Trophoblast cell (in vitro differentiated cells and primary cell): ENCODE measurements around the gene GNAL.
A peak's percentile ranks its signal among the peaks of the same experiment; 100 is the strongest.

Experiments used
- DNase-seq, 2 donors: peaks; one replicate each; pipeline ENCODE4 v3.0.0-alpha.2; 2016
- H2AFZ ChIP-seq: 2 replicates; pipeline ENCODE4 v1.6.1; 2013; ENCODE audit warnings: low read length, moderate library complexity, mild to moderate bottlenecking; ENCODE audit not compliant: insufficient read depth, poor library complexity
- H2AK5ac ChIP-seq: 2 replicates; pipeline ENCODE4 v1.6.1; 2013; ENCODE audit warnings: mild to moderate bottlenecking, low read length
- H2BK120ac ChIP-seq: 2 replicates; pipeline ENCODE4 v1.6.1; 2013; ENCODE audit warnings: low read length, mild to moderate bottlenecking, moderate library complexity; ENCODE audit not compliant: insufficient read depth, poor library complexity
- H2BK12ac ChIP-seq: 2 replicates; pipeline ENCODE4 v1.6.1; 2013; ENCODE audit warnings: mild to moderate bottlenecking, low read length, moderate library complexity
- H2BK5ac ChIP-seq: 2 replicates; pipeline ENCODE4 v1.6.1; 2013; ENCODE audit warnings: low read length, low read depth, moderate library complexity, mild to moderate bottlenecking; ENCODE audit not compliant: poor library complexity
- H3K14ac ChIP-seq: 2 replicates; pipeline ENCODE4 v1.6.1; 2013; ENCODE audit warnings: mild to moderate bottlenecking, low read length
- H3K18ac ChIP-seq: 2 replicates; pipeline ENCODE4 v1.6.1; 2013; ENCODE audit warnings: mild to moderate bottlenecking, low read length
- H3K23ac ChIP-seq: 2 replicates; pipeline ENCODE4 v1.6.1; 2013; ENCODE audit warnings: low read length
- H3K27ac ChIP-seq: 2 replicates; pipeline ENCODE4 v1.5.1; 2013; ENCODE audit warnings: low read depth, mild to moderate bottlenecking, inconsistent platforms, low read length, moderate library complexity
- H3K27me3 ChIP-seq: 2 replicates; pipeline ENCODE4 v1.6.1; 2013; ENCODE audit warnings: inconsistent platforms, mild to moderate bottlenecking, low read length, moderate library complexity; ENCODE audit not compliant: insufficient read depth
- H3K36me3 ChIP-seq, 2 experiments: 1 replicate in 1 of 2; 2 replicates in 1 of 2; pipeline ENCODE4 v1.6.1; 2013; ENCODE audit warnings: low read length in 2 of 2, mild to moderate bottlenecking in 2 of 2, moderate library complexity in 1 of 2; ENCODE audit not compliant: insufficient read depth in 2 of 2, control insufficient read depth in 1 of 2
- H3K4ac ChIP-seq: 2 replicates; pipeline ENCODE4 v1.6.1; 2013; ENCODE audit warnings: low read depth, mild to moderate bottlenecking, low read length, moderate library complexity
- H3K4me1 ChIP-seq, 2 experiments: 1 replicate in 1 of 2; 2 replicates in 1 of 2; pipeline ENCODE4 v1.6.1; 2013; ENCODE audit warnings: low read length in 2 of 2, mild to moderate bottlenecking in 2 of 2, moderate library complexity in 1 of 2; ENCODE audit not compliant: insufficient read depth in 2 of 2, control insufficient read depth in 1 of 2
- H3K4me2 ChIP-seq: 2 replicates; pipeline ENCODE4 v1.6.1; 2013; ENCODE audit warnings: inconsistent platforms, mild to moderate bottlenecking, low read length, moderate library complexity
- H3K4me3 ChIP-seq: 2 replicates; pipeline ENCODE4 v1.5.1; 2013; ENCODE audit warnings: mild to moderate bottlenecking, low read depth, low read length, inconsistent platforms
- H3K79me1 ChIP-seq: one replicate; pipeline ENCODE4 v1.6.1; 2013; ENCODE audit warnings: low read length
- H3K79me2 ChIP-seq: 2 replicates; pipeline ENCODE4 v1.6.1; 2013; ENCODE audit warnings: low read length, mild to moderate bottlenecking; ENCODE audit not compliant: control insufficient read depth, insufficient read depth, poor library complexity
- H3K9ac ChIP-seq: 2 replicates; pipeline ENCODE4 v1.6.1; 2013; ENCODE audit warnings: mild to moderate bottlenecking, low read length
- H3K9me3 ChIP-seq: 2 replicates; pipeline ENCODE4 v1.6.1; 2013; ENCODE audit warnings: low read depth, mild to moderate bottlenecking, control low read depth, inconsistent platforms, low read length; ENCODE audit not compliant: insufficient read depth
- H4K12ac ChIP-seq: 2 replicates; pipeline ENCODE4 v1.6.1; 2013; ENCODE audit warnings: low read depth, mild to moderate bottlenecking, low read length, moderate library complexity
- H4K8ac ChIP-seq: 2 replicates; pipeline ENCODE4 v1.6.1; 2013; ENCODE audit warnings: low read depth, mild to moderate bottlenecking, low read length, moderate library complexity
- H4K91ac ChIP-seq: one replicate; pipeline ENCODE4 v1.6.1; 2013; ENCODE audit warnings: low read depth, mild to moderate bottlenecking, low read length, moderate library complexity
- WGBS: extraction: QIAGEN DNeasy Blood & Tissue Kit; methylation state at CpG from one replicate; pipeline ENCODE4 v1.1.7; 2013; ENCODE audit warnings: missing lambda C conversion rate; ENCODE audit not compliant: insufficient read length, insufficient coverage; ENCODE audit errors: extremely low coverage; 5-methylcytosine and 5-hydroxymethylcytosine counted together

The GNAL gene

DNA sequence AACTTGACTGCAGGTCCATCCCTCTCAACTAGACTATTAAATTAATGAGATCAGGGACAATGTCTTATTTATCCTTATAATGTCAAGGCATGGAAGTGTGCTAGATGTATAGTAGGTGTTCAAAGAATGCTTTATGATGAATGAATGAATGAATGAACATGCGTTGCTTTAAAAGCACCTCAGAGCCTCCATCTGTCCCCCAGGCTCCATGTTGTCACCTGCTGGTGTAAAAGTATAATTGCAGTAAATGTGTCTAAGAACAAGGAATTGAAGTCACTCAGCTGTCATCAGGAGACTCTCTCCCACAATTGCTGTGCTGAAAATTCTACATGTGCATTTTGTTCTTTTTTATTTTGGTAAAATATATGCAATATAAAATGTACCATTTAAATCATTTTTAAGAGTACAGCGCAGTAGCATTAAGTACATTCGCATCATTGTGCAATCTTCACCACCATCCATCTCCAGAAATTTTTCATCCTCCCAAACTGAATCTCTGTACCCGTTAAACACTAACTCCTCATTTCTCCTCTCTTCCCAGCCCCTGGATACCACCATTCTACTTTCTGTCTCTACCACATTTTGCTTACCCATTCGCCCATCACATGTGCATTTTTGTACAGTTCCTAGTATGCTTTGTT, 52.6 kb downstream of the GNAL start:
- Histone ChIP-seq H3K79me1 (no peaks in the 10 kb centered on the region), H3K36me3 (no peaks in the 10 kb centered on the region), H2AK5ac (no peak overlapping the region), H3K4me3 (no peak overlapping the region), H2BK5ac (no peak overlapping the region), H3K14ac (no peak overlapping the region), H3K9me3 (no peaks in the 10 kb centered on the region), H3K27ac (no peak overlapping the region), H4K8ac (no peak overlapping the region), H3K27me3 (no peaks in the 10 kb centered on the region), H3K9ac (no peak overlapping the region), H2BK120ac (no peak overlapping the region), H3K4me1 (no peaks in the 10 kb centered on the region), H3K4me2 (no peak overlapping the region), H4K12ac (no peak overlapping the region), H2BK12ac (no peak overlapping the region), H4K91ac (no peak overlapping the region), H3K4ac (no peak overlapping the region), H3K18ac (no peak overlapping the region), H3K79me2 (no peaks in the 10 kb centered on the region), H3K23ac (no peak overlapping the region), H2AFZ (no peak overlapping the region)
- peak in 1 of 2 donors; percentile 26 for DNase-seq
- WGBS = no CpG with 5 or more reads among the region's 5 CpGs

DNA sequence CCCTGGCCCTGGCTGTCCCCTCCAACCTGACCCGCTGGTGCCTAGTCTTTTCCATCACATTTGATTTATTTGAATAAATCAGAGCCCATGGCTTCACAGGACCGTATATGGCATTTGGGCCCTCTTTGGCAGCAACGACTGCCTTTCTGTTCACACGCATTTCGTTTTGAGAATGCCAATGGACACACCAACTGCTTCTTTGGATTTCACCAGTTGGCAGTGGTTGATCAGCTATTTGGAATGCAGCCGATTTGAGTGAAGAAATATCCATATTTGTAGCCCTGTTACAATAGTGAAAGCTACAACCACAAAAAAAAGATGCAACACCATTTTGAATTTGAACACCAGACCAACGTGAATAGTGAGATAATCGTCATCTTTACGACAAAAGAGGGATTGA, 56.5 kb downstream of the GNAL start:
- H2BK12ac ChIP-seq = no peak overlapping the region
- no peaks in the 10 kb centered on the region for H3K9me3 ChIP-seq
- peaks cover 7% of the 10 kb centered on the region for H3K27me3 ChIP-seq
- no peak overlapping the region for H3K4ac ChIP-seq
- H3K23ac ChIP-seq = no peak overlapping the region
- WGBS = no CpG with 5 or more reads among the region's 9 CpGs
- H3K79me2 ChIP-seq = no peaks in the 10 kb centered on the region
- no peak overlapping the region for H4K12ac ChIP-seq
- H4K91ac ChIP-seq = no peak overlapping the region
- H3K9ac ChIP-seq = no peak overlapping the region
- H2BK5ac ChIP-seq = no peak overlapping the region
- H3K18ac ChIP-seq = no peak overlapping the region
- no peak overlapping the region for H2AFZ ChIP-seq
- H2BK120ac ChIP-seq = no peak overlapping the region
- H3K4me1 ChIP-seq = no peaks in the 10 kb centered on the region
- H3K27ac ChIP-seq = no peak overlapping the region
- DNase-seq = no peak
- H4K8ac ChIP-seq = no peak overlapping the region
- H3K14ac ChIP-seq = no peak overlapping the region
- no peak overlapping the region for H3K4me2 ChIP-seq
- no peak overlapping the region for H2AK5ac ChIP-seq
- no peak overlapping the region for H3K4me3 ChIP-seq
- H3K79me1 ChIP-seq = no peaks in the 10 kb centered on the region
- H3K36me3 ChIP-seq = no peaks in the 10 kb centered on the region

DNA sequence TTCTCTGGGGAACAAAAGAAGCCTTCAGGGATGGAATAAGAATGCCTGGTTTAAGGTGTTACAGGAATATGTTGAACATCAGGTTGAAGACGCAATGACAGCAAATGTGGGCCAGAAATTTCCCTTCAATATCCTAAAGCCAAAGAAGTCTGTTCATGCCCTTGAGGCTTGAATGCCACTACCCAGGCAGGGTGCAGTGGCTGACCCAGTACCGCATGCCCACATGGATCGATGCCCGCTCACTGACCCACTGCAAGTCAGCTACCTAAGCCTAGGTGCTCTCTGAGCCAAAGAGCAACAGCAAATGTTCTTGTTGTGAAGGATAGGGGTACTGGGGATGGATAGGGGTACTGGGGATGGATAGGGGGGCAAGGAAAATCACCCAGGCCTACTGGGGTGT, 58.2 kb downstream of the GNAL start:
- H3K79me1 ChIP-seq = no peaks in the 10 kb centered on the region
- no peak overlapping the region for H4K8ac ChIP-seq
- no peak overlapping the region for H4K91ac ChIP-seq
- H3K4ac ChIP-seq = no peak overlapping the region
- WGBS = no CpG with 5 or more reads among the region's 4 CpGs
- peaks cover 24% of the 10 kb centered on the region for H3K27me3 ChIP-seq
- H4K12ac ChIP-seq = no peak overlapping the region
- H3K79me2 ChIP-seq = no peaks in the 10 kb centered on the region
- no peak overlapping the region for H2BK12ac ChIP-seq
- H3K27ac ChIP-seq = no peak overlapping the region
- H3K4me2 ChIP-seq = no peak overlapping the region
- H3K9me3 ChIP-seq = peaks cover 5% of the 10 kb centered on the region
- no peak overlapping the region for H3K18ac ChIP-seq
- H2AK5ac ChIP-seq = no peak overlapping the region
- no peak overlapping the region for H3K14ac ChIP-seq
- no peak overlapping the region for H2BK120ac ChIP-seq
- no peaks in the 10 kb centered on the region for H3K36me3 ChIP-seq
- no peak overlapping the region for H2BK5ac ChIP-seq
- no peak overlapping the region for H3K4me3 ChIP-seq
- H2AFZ ChIP-seq = no peak overlapping the region
- H3K9ac ChIP-seq = no peak overlapping the region
- DNase-seq = no peak
- no peak overlapping the region for H3K23ac ChIP-seq
- peaks cover 4 to 6% of the 10 kb centered on the region in 2 experiments for H3K4me1 ChIP-seq

DNA sequence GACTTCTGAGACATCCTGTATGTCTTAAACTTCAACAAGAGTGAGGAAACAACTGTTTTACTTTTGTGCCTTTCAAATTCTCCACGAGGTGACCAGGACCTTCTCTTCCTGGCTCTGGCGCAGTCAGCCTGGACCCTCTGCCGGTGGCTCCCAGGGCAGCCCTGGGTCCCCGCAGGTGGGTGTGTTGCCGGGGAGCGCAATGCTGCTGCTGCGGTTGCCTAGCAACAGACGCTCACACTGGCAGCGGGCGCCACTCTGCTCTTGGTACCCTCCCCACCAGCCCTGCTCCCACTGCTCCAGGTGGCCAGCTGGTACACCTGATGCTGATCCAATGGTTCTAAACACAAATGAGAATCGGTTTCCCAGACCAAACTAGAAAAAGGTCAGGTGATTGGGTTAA, 58.7 kb downstream of the GNAL start:
- no peak overlapping the region for H3K18ac ChIP-seq
- no peak for DNase-seq
- H3K14ac ChIP-seq = no peak overlapping the region
- H3K23ac ChIP-seq = no peak overlapping the region
- no peak overlapping the region for H3K9ac ChIP-seq
- H3K4me2 ChIP-seq = no peak overlapping the region
- peaks cover 28% of the 10 kb centered on the region for H3K27me3 ChIP-seq
- no peaks in the 10 kb centered on the region for H3K36me3 ChIP-seq
- H3K79me2 ChIP-seq = no peaks in the 10 kb centered on the region
- H2BK12ac ChIP-seq = no peak overlapping the region
- no peak overlapping the region for H2BK120ac ChIP-seq
- H4K8ac ChIP-seq = no peak overlapping the region
- no peak overlapping the region for H2AFZ ChIP-seq
- H3K27ac ChIP-seq = no peak overlapping the region
- no peak overlapping the region for H2AK5ac ChIP-seq
- peaks cover 5% of the 10 kb centered on the region for H3K9me3 ChIP-seq
- no peak overlapping the region for H4K12ac ChIP-seq
- H3K79me1 ChIP-seq = no peaks in the 10 kb centered on the region
- no peak overlapping the region for H4K91ac ChIP-seq
- no peak overlapping the region for H2BK5ac ChIP-seq
- WGBS = no CpG with 5 or more reads among the region's 11 CpGs
- H3K4me3 ChIP-seq = no peak overlapping the region
- peaks cover 4 to 6% of the 10 kb centered on the region in 2 experiments for H3K4me1 ChIP-seq
- no peak overlapping the region for H3K4ac ChIP-seq
